Activated CD8-positive, alpha-beta memory T cell treated with anti-CD3 and anti-CD28 coated beads, Interleukin-2, amount 10 ng/mL, durations not matched to agents 7 days and 5 days (primary cell): Measurements from ENCODE around the gene ETV2. TPM values are rescaled to one million over a fixed set of nuclear protein-coding genes. Genes with fewer than 3 reads are reported as not detected.

ENCODE experiments used
- ATAC-seq: fragments of 150-1000 bp; cut with Tn5 transposase; one replicate; pipeline ENCODE4 v1.10.0; 2021; ENCODE audit warnings: moderate library complexity
- CTCF ChIA-PET: fragments of 350-600 bp; sonication (Branson Sonifier 250); formaldehyde crosslinking; loops from one replicate; lab custom pipeline; 2021; ENCODE audit warnings: antibody characterized with exemption; lab: Charles Lee
- DNase-seq: peaks from one replicate; pipeline ENCODE4 v3.0.0-alpha.2; 2020
- H3K27ac Mint-ChIP-seq: one replicate; pipeline ENCODE4 v1.8.0; 2021; ENCODE audit warnings: mild to moderate bottlenecking, mixed read lengths
- H3K27me3 Mint-ChIP-seq: one replicate; pipeline ENCODE4 v1.8.0; 2021; ENCODE audit warnings: mixed read lengths
- H3K36me3 Mint-ChIP-seq: one replicate; pipeline ENCODE4 v1.8.0; 2021; ENCODE audit warnings: mild to moderate bottlenecking, mixed read lengths
- H3K4me1 Mint-ChIP-seq: one replicate; pipeline ENCODE4 v1.8.0; 2021; ENCODE audit warnings: mixed read lengths
- H3K4me3 Mint-ChIP-seq: one replicate; pipeline ENCODE4 v1.8.0; 2021; ENCODE audit warnings: mild to moderate bottlenecking, moderate library complexity, mixed read lengths
- H3K9me3 Mint-ChIP-seq: one replicate; pipeline ENCODE4 v1.8.0; 2022; ENCODE audit warnings: low read depth, mixed read lengths
- total RNA-seq, 2 experiments: library from RNA; stranded (reverse); gene quantifications; one replicate each; pipeline ENCODE4 v1.2.3, GENCODE V29; 2021

The ETV2 gene
- total RNA-seq, 2 experiments from 2014 or later = 1.2 to 1.9 TPM

DNA sequence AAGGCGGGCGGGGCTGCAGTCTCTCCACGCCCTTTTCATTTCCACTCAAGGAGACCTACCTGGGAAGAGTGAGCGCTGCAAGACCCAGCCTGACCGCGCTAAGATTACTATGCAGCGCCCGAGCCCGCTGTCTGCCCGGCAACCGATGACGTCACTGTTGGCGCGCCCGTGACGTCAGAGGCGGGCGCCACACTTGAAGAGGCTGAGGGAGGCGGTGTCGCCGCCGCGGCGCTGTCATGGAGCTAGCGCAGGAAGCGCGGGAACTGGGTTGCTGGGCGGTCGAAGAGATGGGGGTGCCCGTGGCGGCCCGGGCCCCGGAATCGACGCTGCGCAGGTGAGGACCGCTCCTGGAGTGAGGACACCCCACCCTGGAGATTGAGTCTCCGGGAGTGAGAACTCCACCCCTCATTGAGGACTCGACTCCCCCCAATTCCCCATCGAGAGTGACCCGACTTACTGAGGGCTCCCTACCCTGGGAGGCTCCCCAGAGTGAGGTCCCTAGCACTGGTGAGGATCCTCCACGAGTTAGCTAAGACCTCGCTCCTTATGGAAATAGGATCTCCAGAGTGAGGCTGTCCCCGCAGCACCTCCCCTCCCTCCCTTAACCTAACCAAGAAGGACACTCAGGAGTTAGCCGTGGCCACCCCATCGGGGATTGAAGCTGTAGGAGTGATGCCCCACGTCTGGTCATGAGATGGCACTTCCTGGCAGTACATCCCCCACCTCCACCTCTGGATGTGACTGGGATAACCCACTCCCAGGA lies 28.8 kb upstream of the ETV2 start, which contains the start of gene HAUS5:
Gene HAUS5 (plus strand): TSS at position 177 of the 763 bp plus-strand sequence. CDS start 60 bp downstream, at position 237.
- Mint-ChIP-seq H3K27ac (peak within 1 kb of the TSS; percentile 95), H3K36me3 (peaks cover 14% of the 10 kb centered on the region), H3K9me3 (peaks cover 5% of the 10 kb centered on the region), H3K4me1 (peaks cover 42% of the 10 kb centered on the region), H3K27me3 (no peaks in the 10 kb centered on the region), H3K4me3 (peak within 1 kb of the TSS; percentile 82)
- CTCF ChIA-PET = interaction anchor here (0.7 to 3.1 kb wide), 6 partner anchors 30 to 207 kb away, joined by 3 to 11 read pairs (median 4); partner anchors contain the start of gene COX6B1
- DNase-seq (peak; percentile 96), ATAC-seq (peak; percentile 97)

- Mint-ChIP-seq H3K4me1 (peaks cover 40% of the 10 kb centered on the region), H3K27ac (peak overlapping the region; percentile 95), H3K9me3 (peaks cover 3% of the 10 kb centered on the region), H3K36me3 (peaks cover 10% of the 10 kb centered on the region), H3K27me3 (no peaks in the 10 kb centered on the region), H3K4me3 (peak overlapping the region; percentile 82)
- DNase-seq (no peak), ATAC-seq (no peak)
- CTCF ChIA-PET = interaction anchor here (0.7 to 3.1 kb wide), 4 partner anchors 35 to 206 kb away, joined by 3 to 11 read pairs (median 6); partner anchors contain the start of gene COX6B1
Measured at GRCh38 chr19:35613574-35613973, 28.0 kb upstream of the ETV2 start.

GRCh38 chr19:35615036-35615435 lies 26.5 kb upstream of the ETV2 start:
- Mint-ChIP-seq H3K27me3 (no peaks in the 10 kb centered on the region), H3K4me1 (peaks cover 29% of the 10 kb centered on the region), H3K36me3 (peaks cover 8% of the 10 kb centered on the region), H3K9me3 (no peaks in the 10 kb centered on the region), H3K4me3 (no peak overlapping the region), H3K27ac (no peak overlapping the region)
- no peak for DNase-seq
- no peak for ATAC-seq
- CTCF ChIA-PET = no interaction called here

- Mint-ChIP-seq H3K4me3 (no peak overlapping the region), H3K36me3 (peaks cover 13% of the 10 kb centered on the region), H3K4me1 (peaks cover 7% of the 10 kb centered on the region), H3K27me3 (no peaks in the 10 kb centered on the region), H3K27ac (no peak overlapping the region), H3K9me3 (no peaks in the 10 kb centered on the region)
- CTCF ChIA-PET = no interaction called here
- ATAC-seq (no peak), DNase-seq (no peak)
Measured at GRCh38 chr19:35618857-35619256, 22.7 kb upstream of the ETV2 start.

DNA sequence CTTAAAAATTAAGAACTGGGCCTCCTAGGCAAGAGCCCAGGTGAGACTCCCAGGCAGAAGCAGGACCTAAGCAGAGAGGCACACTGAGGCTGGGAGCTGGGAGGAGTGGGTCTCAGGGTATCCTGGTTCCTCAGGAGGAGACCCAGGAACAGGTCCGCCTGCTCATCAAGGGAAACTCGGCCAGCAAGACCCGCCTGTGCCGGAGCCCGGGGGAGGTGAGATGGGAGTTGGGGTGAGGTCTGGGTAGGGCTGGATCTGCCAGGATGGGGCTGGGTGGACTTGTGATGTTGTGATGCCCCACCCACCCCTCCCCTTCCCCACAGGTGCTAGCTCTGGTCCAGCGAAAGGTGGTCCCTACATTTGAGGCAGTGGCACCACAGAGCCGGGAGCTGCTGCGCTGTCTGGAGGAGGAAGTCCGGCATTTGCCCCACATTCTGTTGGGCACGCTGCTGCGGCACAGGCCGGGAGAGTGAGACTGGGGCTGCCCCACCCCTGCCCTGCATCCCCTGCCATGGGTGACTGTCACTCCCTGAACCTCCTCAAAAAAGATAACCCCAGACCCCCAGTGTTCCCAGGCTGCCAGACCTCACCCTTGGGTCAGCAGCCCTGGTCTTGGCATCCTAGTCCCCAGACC lies 22.1 kb upstream of the ETV2 start:
- Mint-ChIP-seq H3K4me3 (no peak overlapping the region), H3K36me3 (peaks cover 13% of the 10 kb centered on the region), H3K27ac (no peak overlapping the region), H3K9me3 (no peaks in the 10 kb centered on the region), H3K27me3 (no peaks in the 10 kb centered on the region), H3K4me1 (peaks cover 4% of the 10 kb centered on the region)
- no peak for ATAC-seq
- DNase-seq = no peak
- CTCF ChIA-PET = no interaction called here

- Mint-ChIP-seq H3K4me1 (peaks cover 2% of the 10 kb centered on the region), H3K27me3 (no peaks in the 10 kb centered on the region), H3K27ac (no peak overlapping the region), H3K4me3 (no peak overlapping the region), H3K36me3 (peaks cover 13% of the 10 kb centered on the region), H3K9me3 (no peaks in the 10 kb centered on the region)
- DNase-seq (no peak), ATAC-seq (no peak)
- CTCF ChIA-PET = interaction anchor here (0.5 kb wide), 1 partner anchor 841 kb away, joined by 3 read pairs; no protein-coding TSS in a partner anchor
Measured at GRCh38 chr19:35620001-35620400, 21.5 kb upstream of the ETV2 start.

- Mint-ChIP-seq H3K4me1 (no peaks in the 10 kb centered on the region), H3K36me3 (peaks cover 9% of the 10 kb centered on the region), H3K9me3 (no peaks in the 10 kb centered on the region), H3K27ac (no peak overlapping the region), H3K4me3 (no peak overlapping the region), H3K27me3 (no peaks in the 10 kb centered on the region)
- no peak for DNase-seq
- CTCF ChIA-PET = no interaction called here
- no peak for ATAC-seq
Measured at GRCh38 chr19:35621708-35622107, 19.8 kb upstream of the ETV2 start.

DNA sequence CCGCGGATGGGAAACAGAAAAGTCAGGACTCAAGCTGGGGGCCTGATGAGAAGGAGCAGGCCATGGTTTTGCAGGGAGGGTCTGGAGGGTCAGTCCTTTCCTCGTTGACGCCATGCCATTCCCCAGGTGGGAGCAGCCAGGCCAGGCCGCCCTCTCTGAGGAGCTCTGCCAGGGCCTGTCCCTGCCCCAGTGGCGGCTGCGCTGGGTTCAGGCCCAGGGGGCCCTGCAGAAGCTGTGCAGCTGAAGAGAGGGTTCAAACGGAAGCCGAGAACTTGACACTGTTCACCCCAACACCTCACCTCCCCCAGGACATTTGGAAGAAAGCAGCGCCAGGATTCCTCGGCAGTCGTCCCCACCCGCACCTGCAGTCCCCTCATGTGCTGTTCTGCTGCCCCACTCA lies 18.8 kb upstream of the ETV2 start:
- H3K36me3 Mint-ChIP-seq = peaks cover 7% of the 10 kb centered on the region
- no peak for DNase-seq
- H3K9me3 Mint-ChIP-seq = no peaks in the 10 kb centered on the region
- no peak for ATAC-seq
- no peaks in the 10 kb centered on the region for H3K4me1 Mint-ChIP-seq
- H3K4me3 Mint-ChIP-seq = no peak overlapping the region
- CTCF ChIA-PET = no interaction called here
- H3K27me3 Mint-ChIP-seq = no peaks in the 10 kb centered on the region
- H3K27ac Mint-ChIP-seq = no peak overlapping the region

DNA sequence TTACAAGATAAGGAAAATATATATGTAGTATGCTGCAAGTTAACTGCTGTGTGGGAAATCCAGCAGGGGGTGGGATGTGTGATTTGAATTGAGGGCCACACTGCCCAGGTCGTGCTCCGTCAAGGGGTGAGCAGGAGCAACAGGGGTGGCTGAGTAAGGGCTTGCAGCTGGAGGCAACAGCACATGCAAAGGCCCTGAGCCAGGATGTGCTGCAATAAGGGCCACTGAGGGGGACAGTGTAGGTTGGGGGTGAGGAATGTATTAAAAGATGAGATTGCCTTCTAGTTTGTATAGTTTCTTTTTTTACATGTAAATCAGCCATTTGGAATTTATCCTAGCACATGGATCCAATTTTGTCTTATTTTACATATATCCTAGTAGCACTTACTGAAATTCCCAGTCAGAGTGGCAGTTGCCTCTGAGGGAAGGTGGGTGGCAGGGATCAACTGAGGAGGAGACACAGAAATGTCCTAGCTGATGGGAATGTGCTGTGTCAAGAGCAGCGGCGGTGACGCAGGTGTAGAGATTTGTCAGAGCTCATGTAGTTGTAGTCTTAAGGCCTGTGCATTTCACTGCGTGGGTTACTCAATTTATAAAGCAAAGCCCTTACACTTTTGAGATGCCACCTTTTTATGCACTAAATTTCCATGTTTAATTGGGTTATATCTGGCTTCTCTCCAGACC lies 18.1 kb upstream of the ETV2 start:
- DNase-seq (no peak), ATAC-seq (no peak)
- H3K9me3 Mint-ChIP-seq = no peaks in the 10 kb centered on the region
- H3K27ac Mint-ChIP-seq = no peak overlapping the region
- CTCF ChIA-PET = interaction anchor here (0.6 kb wide), 1 partner anchor 33 kb away, joined by 3 read pairs; no protein-coding TSS in a partner anchor
- H3K4me1 Mint-ChIP-seq = peaks cover 4% of the 10 kb centered on the region
- peaks cover 7% of the 10 kb centered on the region for H3K36me3 Mint-ChIP-seq
- no peak overlapping the region for H3K4me3 Mint-ChIP-seq
- no peaks in the 10 kb centered on the region for H3K27me3 Mint-ChIP-seq

DNA sequence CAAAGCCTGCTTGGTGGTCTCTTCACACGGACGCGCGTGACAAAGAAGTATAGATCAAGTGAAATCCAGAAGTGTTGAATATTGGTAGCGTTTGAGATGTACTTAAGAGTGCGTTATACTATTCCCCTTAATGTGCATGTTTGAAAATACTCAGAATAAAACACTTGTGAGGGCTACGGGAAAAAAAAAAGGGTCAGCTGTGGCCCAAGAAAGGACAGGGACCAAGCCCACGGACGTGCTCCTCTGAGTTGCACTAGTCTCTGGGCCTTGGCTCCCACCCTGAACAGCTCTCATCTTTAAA lies 13.3 kb upstream of the ETV2 start:
- peak overlapping the region; percentile 97 for H3K27ac Mint-ChIP-seq
- no peak for DNase-seq
- no peak for ATAC-seq
- peaks cover 24% of the 10 kb centered on the region for H3K36me3 Mint-ChIP-seq
- no peaks in the 10 kb centered on the region for H3K27me3 Mint-ChIP-seq
- CTCF ChIA-PET = no interaction called here
- peaks cover 18% of the 10 kb centered on the region for H3K4me1 Mint-ChIP-seq
- peak overlapping the region; percentile 90 for H3K4me3 Mint-ChIP-seq
- no peaks in the 10 kb centered on the region for H3K9me3 Mint-ChIP-seq

GRCh38 chr19:35628565-35629331 lies 12.8 kb upstream of the ETV2 start, which contains the start of gene RBM42:
Gene RBM42, plus strand, starts transcription at chr19:35629036. Its CDS starts 118 bp downstream, at chr19:35629154.
- no peaks in the 10 kb centered on the region for H3K9me3 Mint-ChIP-seq
- CTCF ChIA-PET = no interaction called here
- peaks cover 27% of the 10 kb centered on the region for H3K36me3 Mint-ChIP-seq
- peak within 1 kb of the TSS; percentile 90 for H3K4me3 Mint-ChIP-seq
- peak; percentile 99 for DNase-seq
- peak; percentile 100 for ATAC-seq
- H3K27me3 Mint-ChIP-seq = no peaks in the 10 kb centered on the region
- H3K4me1 Mint-ChIP-seq = peaks cover 18% of the 10 kb centered on the region
- peak within 1 kb of the TSS; percentile 97 for H3K27ac Mint-ChIP-seq

DNA sequence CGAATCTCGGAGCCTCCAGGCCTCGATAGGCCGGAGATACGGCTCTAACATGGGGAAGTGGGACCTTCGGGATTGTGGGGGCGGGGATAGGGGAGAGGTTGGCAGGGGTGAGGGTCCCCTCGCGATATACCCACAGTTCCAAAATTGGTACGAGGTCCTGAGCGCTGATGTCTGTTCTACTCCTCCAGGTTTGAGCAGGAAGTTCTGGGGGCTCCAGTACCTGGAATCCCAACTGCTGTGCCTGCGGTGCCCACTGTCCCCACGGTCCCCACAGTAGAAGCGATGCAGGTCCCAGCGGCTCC lies 12.3 kb upstream of the ETV2 start:
- ATAC-seq (no peak), DNase-seq (no peak)
- Mint-ChIP-seq H3K27me3 (no peaks in the 10 kb centered on the region), H3K36me3 (peaks cover 27% of the 10 kb centered on the region), H3K4me1 (peaks cover 18% of the 10 kb centered on the region), H3K4me3 (peak overlapping the region; percentile 90), H3K27ac (peak overlapping the region; percentile 97), H3K9me3 (no peaks in the 10 kb centered on the region)
- CTCF ChIA-PET = interaction anchor here (0.8 kb wide), 1 partner anchor 488 kb away, joined by 3 read pairs; no protein-coding TSS in a partner anchor
